HL-60/S4 (cell line): ENCODE results near the gene ZNF182.

Experiments
- in situ Hi-C: fragments of 300-500 bp; cut with MboI; formaldehyde crosslinking; loops from 2 replicates; pipeline ENCODE4 v1.14.3; 2022; ENCODE audit warnings: low sequenced_read_pairs

The ZNF182 gene

GRCh38 chrX:47927212-47927611, 76.6 kb downstream of the ZNF182 start:
- in situ Hi-C loops: no loop called here
